Measurements from ENCODE around the gene HCN3.

GRCh38 chr1:155247667-155248553 is 29.4 kb upstream of the HCN3 start:
- TF ChIP-seq CTCF (IDR thresholded peaks at IDR 0.05) (no peak), EZH2 (IDR thresholded peaks at IDR 0.05; ENCODE audit: borderline replicate concordance, insufficient read depth, low read depth, low read length, poor library complexity, severe bottlenecking) (no peak)
